HG02763 (cell line): Measurements from ENCODE around the gene GPR160.
A peak's percentile ranks its signal among the peaks of the same experiment; 100 is the strongest.
"Not testable (repeated sequence)": the region's sequence is repeated elsewhere in the genome, so short reads cannot be mapped to it uniquely, and the experiment has no call there.

Source experiments
- ATAC-seq: cut with Tn5 transposase; IDR thresholded peaks from one replicate; pipeline ENCODE4 v1.9.1; 2021; ENCODE audit warnings: mild to moderate bottlenecking, moderate library complexity; ENCODE audit not compliant: unreplicated experiment

The GPR160 gene

GRCh38 chr3:170037463-170038433 lies at the start of gene GPR160:
GPR160 (plus strand) TSS chr3:170037995; CDS start chr3:170083973, 45,978 bp downstream.
- ATAC-seq = peak; percentile 83

- ATAC-seq = no peak
Observed at GRCh38 chr3:169990431-169990830, 47.4 kb upstream of the GPR160 start.

GRCh38 chr3:169992156-169992555 lies 45.6 kb upstream of the GPR160 start:
- no peak for ATAC-seq

GRCh38 chr3:169992781-169993180 lies 45.0 kb upstream of the GPR160 start:
- ATAC-seq = no peak

- ATAC-seq = no peak
Observed at GRCh38 chr3:169993761-169994160, 44.0 kb upstream of the GPR160 start.

GRCh38 chr3:169996063-169996462 lies 41.7 kb upstream of the GPR160 start:
- ATAC-seq = no peak

- peak; percentile 19 for ATAC-seq
Observed at GRCh38 chr3:169998668-169999131, 39.1 kb upstream of the GPR160 start.

- peak; percentile 83 for ATAC-seq
Observed at GRCh38 chr3:169999433-169999832, 38.4 kb upstream of the GPR160 start.

- ATAC-seq = no peak
Observed at GRCh38 chr3:170000051-170000450, 37.7 kb upstream of the GPR160 start.

- ATAC-seq = no peak
Observed at GRCh38 chr3:170002231-170002630, 35.6 kb upstream of the GPR160 start.

- no peak for ATAC-seq
Observed at GRCh38 chr3:170002879-170003278, 34.9 kb upstream of the GPR160 start.

GRCh38 chr3:170003881-170004356 lies 33.9 kb upstream of the GPR160 start:
- ATAC-seq = no peak

- peak; percentile 85 for ATAC-seq
Observed at GRCh38 chr3:170007031-170007663, 30.6 kb upstream of the GPR160 start.

- ATAC-seq = no peak
Observed at GRCh38 chr3:170010498-170010897, 27.3 kb upstream of the GPR160 start.

GRCh38 chr3:170012683-170013400 lies 25.0 kb upstream of the GPR160 start:
- ATAC-seq = no peak

GRCh38 chr3:170016057-170016456 lies 21.7 kb upstream of the GPR160 start:
- no peak for ATAC-seq

- ATAC-seq = not testable (repeated sequence)
Observed at GRCh38 chr3:170019306-170019705, 18.5 kb upstream of the GPR160 start.

GRCh38 chr3:170021083-170021482 lies 16.7 kb upstream of the GPR160 start:
- ATAC-seq = no peak

- no peak for ATAC-seq
Observed at GRCh38 chr3:170022336-170022735, 15.5 kb upstream of the GPR160 start.

- ATAC-seq = no peak
Observed at GRCh38 chr3:170023165-170023564, 14.6 kb upstream of the GPR160 start.

- no peak for ATAC-seq
Observed at GRCh38 chr3:170024581-170024980, 13.2 kb upstream of the GPR160 start.
